ENCODE data around the gene SHLD1.

The SHLD1 gene

GRCh38 chr20:5808901-5809300 is 58.7 kb downstream of the SHLD1 start:
- Histone ChIP-seq H3K27me3 (ENCODE audit: control insufficient read depth in 5 of 5, insufficient read depth in 4 of 5, low read length in 5 of 5) (no peaks in the 10 kb centered on the region), H3K27ac (ENCODE audit: low read depth, low read length) (no peak overlapping the region), H3K4me3 (ENCODE audit: low read depth in 1 of 5, low read length in 5 of 5) (no peak overlapping the region), H3K4me1 (ENCODE audit: control insufficient read depth in 5 of 5, insufficient read depth in 5 of 5, low read length in 5 of 5) (peaks cover 4 to 12% (median 10%) of the 10 kb centered on the region in 5 donors), H3K36me3 (ENCODE audit: control insufficient read depth in 5 of 5, insufficient read depth in 5 of 5, low read length in 5 of 5) (no peaks in the 10 kb centered on the region), H3K9ac (ENCODE audit: low read length in 5 of 5) (no peak overlapping the region), H3K9me3 (ENCODE audit: control insufficient read depth in 5 of 5, low read length in 5 of 5) (no peaks in the 10 kb centered on the region)

GRCh38 chr20:5809495-5809894 is 59.3 kb downstream of the SHLD1 start:
- no peaks in the 10 kb centered on the region for H3K9me3 ChIP-seq (ENCODE audit: control insufficient read depth in 5 of 5, low read length in 5 of 5)
- no peak overlapping the region for H3K4me3 ChIP-seq (ENCODE audit: low read depth in 1 of 5, low read length in 5 of 5)
- peaks cover 3 to 10% (median 7%) of the 10 kb centered on the region in 5 donors for H3K4me1 ChIP-seq (ENCODE audit: control insufficient read depth in 5 of 5, insufficient read depth in 5 of 5, low read length in 5 of 5)
- no peak overlapping the region for H3K9ac ChIP-seq (ENCODE audit: low read length in 5 of 5)
- H3K27me3 ChIP-seq (ENCODE audit: control insufficient read depth in 5 of 5, insufficient read depth in 4 of 5, low read length in 5 of 5): no peaks in the 10 kb centered on the region
- no peak overlapping the region for H3K27ac ChIP-seq (ENCODE audit: low read depth, low read length)
- H3K36me3 ChIP-seq (ENCODE audit: control insufficient read depth in 5 of 5, insufficient read depth in 5 of 5, low read length in 5 of 5): no peaks in the 10 kb centered on the region

- Histone ChIP-seq H3K9ac (ENCODE audit: low read length in 5 of 5) (no peak overlapping the region), H3K4me1 (ENCODE audit: control insufficient read depth in 5 of 5, insufficient read depth in 5 of 5, low read length in 5 of 5) (no peaks in the 10 kb centered on the region), H3K27me3 (ENCODE audit: control insufficient read depth in 5 of 5, insufficient read depth in 4 of 5, low read length in 5 of 5) (no peaks in the 10 kb centered on the region), H3K36me3 (ENCODE audit: control insufficient read depth in 5 of 5, insufficient read depth in 5 of 5, low read length in 5 of 5) (no peaks in the 10 kb centered on the region), H3K9me3 (ENCODE audit: control insufficient read depth in 5 of 5, low read length in 5 of 5) (no peaks in the 10 kb centered on the region), H3K27ac (ENCODE audit: low read depth, low read length) (no peak overlapping the region), H3K4me3 (ENCODE audit: low read depth in 1 of 5, low read length in 5 of 5) (no peak overlapping the region)
Measured at GRCh38 chr20:5810800-5811422, 60.7 kb downstream of the SHLD1 start.

- H3K4me1 ChIP-seq (ENCODE audit: control insufficient read depth in 5 of 5, insufficient read depth in 5 of 5, low read length in 5 of 5): no peaks in the 10 kb centered on the region
- H3K27ac ChIP-seq (ENCODE audit: low read depth, low read length): no peak overlapping the region
- H3K9ac ChIP-seq (ENCODE audit: low read length in 5 of 5): no peak overlapping the region
- no peaks in the 10 kb centered on the region for H3K36me3 ChIP-seq (ENCODE audit: control insufficient read depth in 5 of 5, insufficient read depth in 5 of 5, low read length in 5 of 5)
- no peaks in the 10 kb centered on the region for H3K9me3 ChIP-seq (ENCODE audit: control insufficient read depth in 5 of 5, low read length in 5 of 5)
- no peak overlapping the region for H3K4me3 ChIP-seq (ENCODE audit: low read depth in 1 of 5, low read length in 5 of 5)
- no peaks in the 10 kb centered on the region for H3K27me3 ChIP-seq (ENCODE audit: control insufficient read depth in 5 of 5, insufficient read depth in 4 of 5, low read length in 5 of 5)
Measured at GRCh38 chr20:5811746-5812145, 61.5 kb downstream of the SHLD1 start.

GRCh38 chr20:5818346-5818681 is 68.1 kb downstream of the SHLD1 start:
- H3K9ac ChIP-seq (ENCODE audit: low read length in 5 of 5): no peak overlapping the region
- H3K27ac ChIP-seq (ENCODE audit: low read depth, low read length): no peak overlapping the region
- H3K36me3 ChIP-seq (ENCODE audit: control insufficient read depth in 5 of 5, insufficient read depth in 5 of 5, low read length in 5 of 5): no peaks in the 10 kb centered on the region
- H3K9me3 ChIP-seq (ENCODE audit: control insufficient read depth in 5 of 5, low read length in 5 of 5): no peaks in the 10 kb centered on the region
- H3K27me3 ChIP-seq (ENCODE audit: control insufficient read depth in 5 of 5, insufficient read depth in 4 of 5, low read length in 5 of 5): no peaks in the 10 kb centered on the region
- no peaks in the 10 kb centered on the region for H3K4me1 ChIP-seq (ENCODE audit: control insufficient read depth in 5 of 5, insufficient read depth in 5 of 5, low read length in 5 of 5)
- no peak overlapping the region for H3K4me3 ChIP-seq (ENCODE audit: low read depth in 1 of 5, low read length in 5 of 5)

GRCh38 chr20:5820738-5821137 is 70.5 kb downstream of the SHLD1 start:
- Histone ChIP-seq H3K4me3 (ENCODE audit: low read depth in 1 of 5, low read length in 5 of 5) (no peak overlapping the region), H3K9ac (ENCODE audit: low read length in 5 of 5) (no peak overlapping the region), H3K36me3 (ENCODE audit: control insufficient read depth in 5 of 5, insufficient read depth in 5 of 5, low read length in 5 of 5) (no peaks in the 10 kb centered on the region), H3K9me3 (ENCODE audit: control insufficient read depth in 5 of 5, low read length in 5 of 5) (no peaks in the 10 kb centered on the region), H3K27ac (ENCODE audit: low read depth, low read length) (no peak overlapping the region), H3K4me1 (ENCODE audit: control insufficient read depth in 5 of 5, insufficient read depth in 5 of 5, low read length in 5 of 5) (no peaks in the 10 kb centered on the region), H3K27me3 (ENCODE audit: control insufficient read depth in 5 of 5, insufficient read depth in 4 of 5, low read length in 5 of 5) (no peaks in the 10 kb centered on the region)

- H3K36me3 ChIP-seq (ENCODE audit: control insufficient read depth in 5 of 5, insufficient read depth in 5 of 5, low read length in 5 of 5): no peaks in the 10 kb centered on the region
- no peak overlapping the region for H3K9ac ChIP-seq (ENCODE audit: low read length in 5 of 5)
- H3K4me3 ChIP-seq (ENCODE audit: low read depth in 1 of 5, low read length in 5 of 5): no peak overlapping the region
- H3K9me3 ChIP-seq (ENCODE audit: control insufficient read depth in 5 of 5, low read length in 5 of 5): no peaks in the 10 kb centered on the region
- no peaks in the 10 kb centered on the region for H3K27me3 ChIP-seq (ENCODE audit: control insufficient read depth in 5 of 5, insufficient read depth in 4 of 5, low read length in 5 of 5)
- no peak overlapping the region for H3K27ac ChIP-seq (ENCODE audit: low read depth, low read length)
- H3K4me1 ChIP-seq (ENCODE audit: control insufficient read depth in 5 of 5, insufficient read depth in 5 of 5, low read length in 5 of 5): no peaks in the 10 kb centered on the region
Measured at GRCh38 chr20:5821627-5822215, 71.5 kb downstream of the SHLD1 start.

GRCh38 chr20:5822569-5822968 is 72.4 kb downstream of the SHLD1 start:
- Histone ChIP-seq H3K4me1 (ENCODE audit: control insufficient read depth in 5 of 5, insufficient read depth in 5 of 5, low read length in 5 of 5) (no peaks in the 10 kb centered on the region), H3K9ac (ENCODE audit: low read length in 5 of 5) (no peak overlapping the region), H3K27me3 (ENCODE audit: control insufficient read depth in 5 of 5, insufficient read depth in 4 of 5, low read length in 5 of 5) (no peaks in the 10 kb centered on the region), H3K9me3 (ENCODE audit: control insufficient read depth in 5 of 5, low read length in 5 of 5) (no peaks in the 10 kb centered on the region), H3K36me3 (ENCODE audit: control insufficient read depth in 5 of 5, insufficient read depth in 5 of 5, low read length in 5 of 5) (no peaks in the 10 kb centered on the region), H3K4me3 (ENCODE audit: low read depth in 1 of 5, low read length in 5 of 5) (no peak overlapping the region), H3K27ac (ENCODE audit: low read depth, low read length) (no peak overlapping the region)

GRCh38 chr20:5825130-5825719 is 75.0 kb downstream of the SHLD1 start:
- H3K9ac ChIP-seq (ENCODE audit: low read length in 5 of 5): no peak overlapping the region
- H3K4me1 ChIP-seq (ENCODE audit: control insufficient read depth in 5 of 5, insufficient read depth in 5 of 5, low read length in 5 of 5): no peaks in the 10 kb centered on the region
- no peak overlapping the region for H3K4me3 ChIP-seq (ENCODE audit: low read depth in 1 of 5, low read length in 5 of 5)
- H3K9me3 ChIP-seq (ENCODE audit: control insufficient read depth in 5 of 5, low read length in 5 of 5): no peaks in the 10 kb centered on the region
- H3K27ac ChIP-seq (ENCODE audit: low read depth, low read length): no peak overlapping the region
- no peaks in the 10 kb centered on the region for H3K36me3 ChIP-seq (ENCODE audit: control insufficient read depth in 5 of 5, insufficient read depth in 5 of 5, low read length in 5 of 5)
- H3K27me3 ChIP-seq (ENCODE audit: control insufficient read depth in 5 of 5, insufficient read depth in 4 of 5, low read length in 5 of 5): no peaks in the 10 kb centered on the region

GRCh38 chr20:5827098-5827853 is 77.1 kb downstream of the SHLD1 start:
- H3K27ac ChIP-seq (ENCODE audit: low read depth, low read length): no peak overlapping the region
- H3K27me3 ChIP-seq (ENCODE audit: control insufficient read depth in 5 of 5, insufficient read depth in 4 of 5, low read length in 5 of 5): no peaks in the 10 kb centered on the region
- H3K4me3 ChIP-seq (ENCODE audit: low read depth in 1 of 5, low read length in 5 of 5): no peak overlapping the region
- H3K36me3 ChIP-seq (ENCODE audit: control insufficient read depth in 5 of 5, insufficient read depth in 5 of 5, low read length in 5 of 5): no peaks in the 10 kb centered on the region
- no peaks in the 10 kb centered on the region for H3K9me3 ChIP-seq (ENCODE audit: control insufficient read depth in 5 of 5, low read length in 5 of 5)
- H3K9ac ChIP-seq (ENCODE audit: low read length in 5 of 5): no peak overlapping the region
- H3K4me1 ChIP-seq (ENCODE audit: control insufficient read depth in 5 of 5, insufficient read depth in 5 of 5, low read length in 5 of 5): no peaks in the 10 kb centered on the region

All from subcutaneous abdominal adipose tissue (tissue), 5 donors.